LNCaP clone FGC (cell line): Measurements from ENCODE around the gene DPH5.
"Not testable (repeated sequence)": the region's sequence is repeated elsewhere in the genome, so short reads cannot be mapped to it uniquely, and the experiment has no call there.

Source experiments
- DNase-seq: peaks from one replicate; pipeline ENCODE4 v3.0.0-alpha.2; 2011; ENCODE audit warnings: low read depth
- H3K4me3 ChIP-seq: 2 replicates; pipeline ENCODE4 v1.5.1; 2011; ENCODE audit warnings: mild to moderate bottlenecking, low read depth, low read length, control low read depth
- TF ChIP-seq, protein P1 (sequence below): IDR thresholded peaks from 2 replicates; pipeline ENCODE4 v1.5.1; 2012; ENCODE audit warnings: mild to moderate bottlenecking; ENCODE audit not compliant: control insufficient read depth, insufficient read depth; ENCODE audit errors: extremely low read depth

The DPH5 gene, protein sequence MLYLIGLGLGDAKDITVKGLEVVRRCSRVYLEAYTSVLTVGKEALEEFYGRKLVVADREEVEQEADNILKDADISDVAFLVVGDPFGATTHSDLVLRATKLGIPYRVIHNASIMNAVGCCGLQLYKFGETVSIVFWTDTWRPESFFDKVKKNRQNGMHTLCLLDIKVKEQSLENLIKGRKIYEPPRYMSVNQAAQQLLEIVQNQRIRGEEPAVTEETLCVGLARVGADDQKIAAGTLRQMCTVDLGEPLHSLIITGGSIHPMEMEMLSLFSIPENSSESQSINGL

GRCh38 chr1:101025657-101026429 is at the start of gene DPH5:
TSS of gene DPH5 (minus strand) at chr1:101025784. CDS start at chr1:101025443, 341 bp downstream.
- TF ChIP-seq, protein P1, sequence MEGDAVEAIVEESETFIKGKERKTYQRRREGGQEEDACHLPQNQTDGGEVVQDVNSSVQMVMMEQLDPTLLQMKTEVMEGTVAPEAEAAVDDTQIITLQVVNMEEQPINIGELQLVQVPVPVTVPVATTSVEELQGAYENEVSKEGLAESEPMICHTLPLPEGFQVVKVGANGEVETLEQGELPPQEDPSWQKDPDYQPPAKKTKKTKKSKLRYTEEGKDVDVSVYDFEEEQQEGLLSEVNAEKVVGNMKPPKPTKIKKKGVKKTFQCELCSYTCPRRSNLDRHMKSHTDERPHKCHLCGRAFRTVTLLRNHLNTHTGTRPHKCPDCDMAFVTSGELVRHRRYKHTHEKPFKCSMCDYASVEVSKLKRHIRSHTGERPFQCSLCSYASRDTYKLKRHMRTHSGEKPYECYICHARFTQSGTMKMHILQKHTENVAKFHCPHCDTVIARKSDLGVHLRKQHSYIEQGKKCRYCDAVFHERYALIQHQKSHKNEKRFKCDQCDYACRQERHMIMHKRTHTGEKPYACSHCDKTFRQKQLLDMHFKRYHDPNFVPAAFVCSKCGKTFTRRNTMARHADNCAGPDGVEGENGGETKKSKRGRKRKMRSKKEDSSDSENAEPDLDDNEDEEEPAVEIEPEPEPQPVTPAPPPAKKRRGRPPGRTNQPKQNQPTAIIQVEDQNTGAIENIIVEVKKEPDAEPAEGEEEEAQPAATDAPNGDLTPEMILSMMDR, result no peak
- peak; percentile 76 for DNase-seq
- peak within 1 kb of the TSS; percentile 72 for H3K4me3 ChIP-seq

DNA sequence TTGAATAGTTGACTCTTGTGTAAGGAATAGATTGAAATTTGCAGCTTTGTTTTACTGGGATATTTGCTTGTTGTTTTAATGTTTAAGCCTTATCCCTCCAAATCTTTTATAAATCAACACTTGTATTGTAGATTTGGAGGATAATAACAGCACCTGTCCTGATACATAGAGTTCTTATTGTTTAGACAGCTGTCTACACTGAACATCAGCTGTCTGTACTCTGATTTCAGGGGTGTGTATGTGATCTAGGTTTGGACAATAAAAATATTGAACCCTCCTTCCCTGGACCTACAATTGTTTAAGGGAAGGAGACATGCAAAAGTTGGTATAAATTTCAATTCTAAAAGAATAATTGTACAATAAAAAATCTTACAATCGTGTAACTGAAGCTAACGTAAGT is 48.3 kb upstream of the DPH5 start:
- H3K4me3 ChIP-seq, result no peak overlapping the region
- TF ChIP-seq, protein P1, result no peak
- DNase-seq, result peak; percentile 7

- H3K4me3 ChIP-seq, result no peak overlapping the region
- DNase-seq, result no peak
- TF ChIP-seq, protein P1, result no peak
Observed at GRCh38 chr1:101071470-101071891, 45.9 kb upstream of the DPH5 start.

DNA sequence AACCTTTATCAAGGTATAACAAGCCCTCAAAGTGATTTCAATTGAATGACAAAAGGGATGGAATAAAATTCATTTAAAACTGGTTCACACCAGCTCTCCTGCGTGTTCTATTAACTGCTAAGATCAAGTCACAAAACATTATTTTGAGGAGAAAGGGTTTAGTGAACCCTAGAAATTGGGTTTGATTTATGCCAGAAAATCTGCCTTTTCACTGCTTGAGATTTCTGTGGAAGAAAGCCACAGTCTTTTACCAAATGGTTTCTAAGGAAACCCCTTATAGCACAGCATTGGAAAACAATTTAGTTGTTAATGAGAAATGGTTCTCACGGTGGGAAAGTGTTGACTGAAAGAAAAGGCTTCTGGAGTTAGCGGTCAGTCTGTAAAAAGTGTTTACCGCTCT is 43.6 kb upstream of the DPH5 start:
- DNase-seq, result no peak
- TF ChIP-seq, protein P1, result no peak
- no peak overlapping the region for H3K4me3 ChIP-seq

DNA sequence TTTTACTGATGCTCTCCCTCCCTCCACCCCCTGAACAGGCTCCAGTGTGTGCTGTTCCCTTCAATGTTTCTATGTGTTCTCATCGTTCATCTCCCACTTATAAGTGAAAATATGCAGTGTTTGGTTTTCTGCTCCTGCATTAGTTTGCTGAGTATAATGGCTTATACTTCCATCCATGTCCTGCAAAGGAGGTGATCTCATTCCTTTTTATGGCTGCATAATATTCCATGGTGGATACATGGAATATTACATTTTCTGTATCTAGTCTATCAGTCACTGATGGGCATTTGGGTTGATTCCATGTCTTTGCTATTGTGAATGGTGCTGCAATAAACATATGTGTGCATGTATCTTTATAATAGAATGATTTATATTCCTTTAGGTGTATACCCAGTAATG is 41.4 kb upstream of the DPH5 start:
- not testable (repeated sequence) for DNase-seq, H3K4me3 ChIP-seq

GRCh38 chr1:101066260-101066936 is 40.8 kb upstream of the DPH5 start:
- TF ChIP-seq, protein P1, result no peak
- H3K4me3 ChIP-seq, result no peak overlapping the region
- DNase-seq, result no peak

DNA sequence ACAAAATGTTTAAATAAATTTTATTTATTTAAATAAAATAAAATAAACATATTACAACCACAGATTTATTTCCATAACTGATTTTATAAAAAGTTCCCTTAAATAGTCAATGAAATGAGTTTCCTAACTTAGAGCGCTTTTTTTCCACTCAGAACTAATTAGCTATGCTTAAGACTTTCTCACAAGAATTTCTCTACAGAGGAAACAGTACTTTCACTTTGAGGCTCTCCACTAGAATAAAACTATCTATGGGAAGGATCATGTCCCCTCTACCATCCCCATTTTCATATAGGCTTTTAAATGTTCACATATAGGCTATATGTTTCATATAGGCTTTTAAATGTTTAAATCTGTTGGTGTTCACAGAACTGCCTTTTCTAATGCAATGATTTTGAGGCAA is 40.0 kb upstream of the DPH5 start:
- no peak for DNase-seq
- TF ChIP-seq, protein P1, result no peak
- H3K4me3 ChIP-seq, result no peak overlapping the region
